GM21723 (cell line): ENCODE measurements around the gene AGAP3.

Experiments used
- ATAC-seq: cut with Tn5 transposase; IDR thresholded peaks from one replicate; pipeline ENCODE4 v1.9.1; 2021; ENCODE audit warnings: mild to moderate bottlenecking, moderate library complexity; ENCODE audit not compliant: unreplicated experiment

Gene AGAP3

GRCh38 chr7:151073990-151074389, 12.3 kb upstream of the AGAP3 start:
- ATAC-seq, result no peak

- ATAC-seq, result no peak
Measured at GRCh38 chr7:151074817-151075661, 11.2 kb upstream of the AGAP3 start.

GRCh38 chr7:151075662-151075971, 10.7 kb upstream of the AGAP3 start:
- no peak for ATAC-seq

- ATAC-seq, result no peak
Measured at GRCh38 chr7:151075978-151076426, 10.3 kb upstream of the AGAP3 start.

- ATAC-seq, result no peak
Measured at GRCh38 chr7:151076863-151077704, 9.2 kb upstream of the AGAP3 start.

GRCh38 chr7:151077705-151078232, 8.5 kb upstream of the AGAP3 start:
- ATAC-seq, result no peak

- ATAC-seq, result no peak
Measured at GRCh38 chr7:151078233-151079040, 7.8 kb upstream of the AGAP3 start.

- no peak for ATAC-seq
Measured at GRCh38 chr7:151079199-151079910, 6.9 kb upstream of the AGAP3 start.

- peak; percentile 2 for ATAC-seq
Measured at GRCh38 chr7:151080067-151080521, 6.2 kb upstream of the AGAP3 start.

- ATAC-seq, result peak; percentile 71
Measured at GRCh38 chr7:151080522-151081169, 5.6 kb upstream of the AGAP3 start, which contains the start of gene FASTK. Gene FASTK (minus strand): TSS chr7:151080809. CDS start chr7:151080766, 43 bp downstream.

GRCh38 chr7:151081170-151082101, 4.8 kb upstream of the AGAP3 start:
- no peak for ATAC-seq

GRCh38 chr7:151082141-151083070, 3.9 kb upstream of the AGAP3 start:
- no peak for ATAC-seq

- ATAC-seq, result peak; percentile 46
Measured at GRCh38 chr7:151083071-151083823, 3.0 kb upstream of the AGAP3 start, which contains the start of gene TMUB1. Gene TMUB1 (minus strand): TSS chr7:151083493. CDS start chr7:151082563, 930 bp downstream.

GRCh38 chr7:151083824-151084160, 2.5 kb upstream of the AGAP3 start:
- ATAC-seq, result no peak

- ATAC-seq, result no peak
Measured at GRCh38 chr7:151085329-151085690, 965 bp upstream of the AGAP3 start.

GRCh38 chr7:151086802-151087244, 548 bp downstream of the AGAP3 start:
- ATAC-seq, result no peak
